GM19035 (cell line): ENCODE results near the gene OR2AG2.

Experiments
- ATAC-seq: cut with Tn5 transposase; IDR thresholded peaks from one replicate; pipeline ENCODE4 v1.9.1; 2021; ENCODE audit not compliant: unreplicated experiment

OR2AG2 gene

DNA sequence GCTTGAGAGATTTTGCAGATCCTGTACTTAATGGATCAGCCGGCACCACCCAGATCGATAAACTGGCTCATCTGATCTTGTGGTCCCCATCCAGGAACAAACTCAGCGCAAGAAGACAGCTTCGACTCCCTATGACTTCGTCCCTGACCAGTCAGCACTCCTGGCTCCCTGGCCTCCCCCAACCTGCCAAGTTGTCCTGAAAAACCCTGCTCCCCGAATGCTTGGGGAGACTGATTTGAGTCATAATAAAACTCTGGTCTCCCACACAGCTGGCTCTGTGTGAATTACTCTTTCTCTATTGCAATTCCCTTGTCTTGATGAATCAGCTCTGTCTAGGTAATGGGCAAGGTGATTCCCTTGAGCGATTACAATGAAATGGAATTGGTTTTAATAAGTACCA is 29.5 kb downstream of the OR2AG2 start:
- ATAC-seq, result no peak

DNA sequence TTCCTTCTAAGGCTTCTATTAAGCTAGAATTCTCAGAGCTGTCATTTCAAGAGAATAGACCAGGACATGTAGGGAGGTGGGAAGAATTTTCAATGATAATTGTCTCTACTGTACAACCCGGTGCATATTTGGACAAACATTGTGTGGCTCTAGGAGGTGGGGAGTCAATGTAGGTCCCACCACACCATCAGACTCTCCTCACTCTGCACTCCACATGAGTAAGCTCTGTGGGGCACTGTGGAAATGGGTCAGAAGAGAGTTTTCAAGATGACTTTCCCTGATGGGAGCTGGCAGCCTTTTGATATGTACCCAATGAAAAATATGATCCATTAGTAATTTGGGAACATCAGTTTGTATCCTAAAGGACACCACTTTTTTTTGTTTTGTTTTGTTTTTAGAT is 33.2 kb downstream of the OR2AG2 start:
- ATAC-seq, result no peak

DNA sequence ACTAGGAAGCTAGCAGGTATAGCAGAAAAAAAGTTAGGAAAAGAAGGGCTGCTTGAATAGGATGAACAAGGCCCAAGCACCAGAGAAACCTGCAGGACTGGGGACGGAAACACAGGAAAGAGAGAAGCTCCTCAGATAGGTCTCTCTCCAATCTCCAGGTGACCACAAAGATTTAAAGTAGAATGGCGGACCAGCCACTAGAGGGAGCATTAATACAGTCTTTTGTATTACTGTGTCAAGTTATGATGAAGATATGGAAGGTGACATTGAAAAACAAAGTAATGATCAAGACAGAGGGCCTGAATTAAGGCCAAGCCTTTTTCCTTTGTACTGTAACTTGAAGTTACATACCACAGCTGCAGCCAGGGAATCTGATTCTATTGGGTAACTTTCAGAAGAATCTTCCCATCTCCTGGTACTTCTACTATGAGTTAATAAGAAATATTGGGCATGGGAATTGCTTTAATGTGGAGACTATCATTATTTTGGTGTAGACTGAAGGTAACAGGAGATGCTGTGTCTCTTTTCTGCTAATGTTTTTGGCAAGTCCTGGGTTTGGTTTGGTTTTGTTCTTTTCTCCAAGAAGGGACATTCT is 33.8 kb downstream of the OR2AG2 start:
- ATAC-seq, result peak; percentile 78

DNA sequence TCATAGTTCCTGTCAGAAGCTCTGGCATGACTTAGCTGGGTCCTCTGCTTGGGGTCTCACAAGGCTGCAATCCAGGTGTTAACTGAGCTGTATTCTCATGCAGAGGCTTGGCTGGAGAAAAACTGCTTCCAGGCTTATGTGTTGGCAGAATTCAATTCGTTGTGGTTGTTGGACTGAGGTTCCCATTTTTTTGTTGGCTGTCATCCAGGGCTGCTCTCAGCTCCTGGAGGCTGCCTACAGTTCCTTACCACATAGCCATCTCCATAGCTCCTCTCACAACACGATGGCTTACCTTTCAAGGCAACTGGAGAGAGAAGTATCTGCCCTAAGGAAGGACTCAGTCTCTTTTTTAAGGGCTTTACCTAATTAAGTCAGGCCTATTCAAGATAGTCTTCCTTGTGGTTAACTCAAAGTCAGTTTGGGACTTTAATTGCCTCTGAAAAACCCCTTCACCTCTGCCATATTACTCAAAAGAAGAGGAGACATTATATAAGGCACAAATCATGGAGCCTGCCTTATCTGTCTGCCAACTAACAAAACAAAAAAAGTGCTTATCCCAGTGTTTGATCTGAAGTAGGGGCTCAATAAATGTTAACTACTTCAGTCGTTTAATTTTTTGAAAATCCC is 35.2 kb downstream of the OR2AG2 start:
- no peak for ATAC-seq

- no peak for ATAC-seq
Measured at GRCh38 chr11:6735306-6735705, 36.5 kb downstream of the OR2AG2 start.

- no peak for ATAC-seq
Measured at GRCh38 chr11:6734616-6735015, 37.2 kb downstream of the OR2AG2 start.

- ATAC-seq, result no peak
Measured at GRCh38 chr11:6733326-6734275, 38.2 kb downstream of the OR2AG2 start.

DNA sequence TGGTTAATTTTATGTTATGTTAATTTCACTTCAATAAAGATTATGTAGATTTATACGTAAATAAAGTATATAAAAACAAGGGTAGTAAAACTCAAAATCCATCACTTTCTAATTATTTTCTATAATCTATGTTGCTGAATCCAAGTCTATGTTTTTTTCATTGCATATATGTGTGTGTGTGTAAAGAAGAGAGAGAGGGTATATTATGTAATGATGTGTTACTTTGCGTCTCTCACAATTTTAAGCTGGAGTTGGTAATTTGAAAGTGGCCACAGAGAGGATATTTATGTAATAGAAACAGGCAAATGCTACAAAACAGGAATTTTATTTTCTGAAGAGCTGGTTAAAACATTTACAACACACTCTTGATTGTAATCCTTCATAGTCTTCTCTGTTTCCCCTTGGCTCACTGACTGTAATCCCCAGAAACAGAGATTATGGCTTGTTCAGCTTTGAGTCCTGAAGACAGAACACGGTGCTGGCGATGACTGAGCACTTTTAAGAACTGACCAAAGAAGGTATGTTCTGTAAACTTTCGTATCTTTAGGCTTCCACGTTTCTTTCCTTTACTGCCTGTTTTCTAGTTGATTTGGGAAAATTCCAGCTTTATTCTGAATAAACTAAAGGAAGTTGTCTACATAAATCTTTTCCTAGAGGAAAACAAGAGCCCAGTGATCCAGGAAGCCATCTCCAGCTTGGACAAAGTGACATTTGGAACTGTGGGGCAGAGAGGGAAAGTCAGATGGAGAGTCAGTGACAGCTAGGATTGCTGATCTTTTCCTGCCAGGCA is 43.6 kb downstream of the OR2AG2 start:
- no peak for ATAC-seq

GRCh38 chr11:6725386-6725896 is 46.3 kb downstream of the OR2AG2 start:
- no peak for ATAC-seq

DNA sequence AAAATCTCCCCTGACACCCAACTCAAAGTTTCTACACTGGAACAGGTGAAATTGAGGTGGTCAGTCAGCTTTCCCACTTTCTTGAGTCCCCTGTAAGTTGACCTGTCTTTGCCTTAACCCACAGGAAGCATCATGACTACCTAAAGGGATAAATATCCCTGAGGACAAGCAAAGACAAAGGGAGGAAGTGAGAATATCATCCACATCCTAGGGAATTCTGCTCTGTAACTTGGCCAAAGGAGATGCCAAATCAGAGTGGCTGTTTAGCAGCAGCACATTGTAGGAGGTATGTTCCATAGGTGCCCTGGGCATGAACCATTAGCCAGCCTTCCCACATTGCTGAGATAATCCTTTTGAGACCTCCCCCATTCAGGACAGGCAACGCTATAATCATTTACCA is 47.8 kb downstream of the OR2AG2 start:
- ATAC-seq, result no peak

GRCh38 chr11:6721343-6721742 is 50.4 kb downstream of the OR2AG2 start:
- no peak for ATAC-seq

- ATAC-seq, result no peak
Measured at GRCh38 chr11:6719576-6719975, 52.2 kb downstream of the OR2AG2 start.

GRCh38 chr11:6717426-6717825 is 54.4 kb downstream of the OR2AG2 start:
- ATAC-seq, result no peak
